ENCODE measurements around the gene TRA2A.

DNA sequence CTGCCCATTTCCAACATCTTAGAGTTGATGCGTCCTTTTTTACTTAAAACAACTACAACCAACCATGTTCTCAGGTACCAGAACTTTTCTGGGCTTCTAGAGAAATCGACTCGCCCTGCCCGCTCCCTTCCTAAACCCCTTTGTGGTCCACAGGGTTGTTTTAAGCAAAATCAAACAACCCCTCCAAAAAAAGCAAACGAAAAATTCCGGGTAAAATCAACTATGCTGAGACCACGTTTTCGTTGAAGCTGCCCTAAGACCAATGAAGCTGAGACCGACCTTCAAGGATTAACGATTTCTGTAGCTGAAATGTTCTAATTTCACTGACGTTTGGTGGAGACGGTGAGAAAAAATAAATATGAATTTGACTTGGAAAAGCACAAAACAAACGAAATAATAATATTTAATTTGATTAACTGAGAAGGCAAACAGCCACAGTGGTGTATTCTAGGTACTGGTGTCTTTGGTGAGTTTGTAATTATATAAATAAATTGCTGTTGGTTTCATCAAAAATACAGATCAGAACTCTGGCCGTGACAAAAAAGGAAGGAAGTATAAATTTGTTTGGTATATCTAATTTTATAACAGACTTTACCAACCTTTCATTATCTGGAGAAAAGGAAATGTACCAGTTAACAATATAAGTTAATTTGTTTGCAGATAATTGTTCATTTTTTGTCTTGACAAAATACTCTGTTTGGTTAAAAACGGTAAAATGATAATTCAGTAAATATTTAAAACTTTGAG lies 56.8 kb downstream of the TRA2A start:
- TF ChIP-seq, protein P1, sequence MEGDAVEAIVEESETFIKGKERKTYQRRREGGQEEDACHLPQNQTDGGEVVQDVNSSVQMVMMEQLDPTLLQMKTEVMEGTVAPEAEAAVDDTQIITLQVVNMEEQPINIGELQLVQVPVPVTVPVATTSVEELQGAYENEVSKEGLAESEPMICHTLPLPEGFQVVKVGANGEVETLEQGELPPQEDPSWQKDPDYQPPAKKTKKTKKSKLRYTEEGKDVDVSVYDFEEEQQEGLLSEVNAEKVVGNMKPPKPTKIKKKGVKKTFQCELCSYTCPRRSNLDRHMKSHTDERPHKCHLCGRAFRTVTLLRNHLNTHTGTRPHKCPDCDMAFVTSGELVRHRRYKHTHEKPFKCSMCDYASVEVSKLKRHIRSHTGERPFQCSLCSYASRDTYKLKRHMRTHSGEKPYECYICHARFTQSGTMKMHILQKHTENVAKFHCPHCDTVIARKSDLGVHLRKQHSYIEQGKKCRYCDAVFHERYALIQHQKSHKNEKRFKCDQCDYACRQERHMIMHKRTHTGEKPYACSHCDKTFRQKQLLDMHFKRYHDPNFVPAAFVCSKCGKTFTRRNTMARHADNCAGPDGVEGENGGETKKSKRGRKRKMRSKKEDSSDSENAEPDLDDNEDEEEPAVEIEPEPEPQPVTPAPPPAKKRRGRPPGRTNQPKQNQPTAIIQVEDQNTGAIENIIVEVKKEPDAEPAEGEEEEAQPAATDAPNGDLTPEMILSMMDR (IDR thresholded peaks at IDR 0.05): no peak
- TF ChIP-seq POLR2A (IDR thresholded peaks at IDR 0.05): no peak
